KBM-7 (cell line): ENCODE results near the gene MINDY1.

ENCODE experiments used
- DNase-seq: peaks from one replicate; pipeline ENCODE4 v3.0.0-alpha.2; 2015
- in situ Hi-C: fragments of 300-500 bp; cut with MboI; formaldehyde crosslinking; loops from 2 replicates; pipeline ENCODE4 v1.14.3; 2020; ENCODE audit warnings: low sequenced_read_pairs, low pct_unique_long_range_greater_than_20kb, mixed read lengths

Gene MINDY1

DNA sequence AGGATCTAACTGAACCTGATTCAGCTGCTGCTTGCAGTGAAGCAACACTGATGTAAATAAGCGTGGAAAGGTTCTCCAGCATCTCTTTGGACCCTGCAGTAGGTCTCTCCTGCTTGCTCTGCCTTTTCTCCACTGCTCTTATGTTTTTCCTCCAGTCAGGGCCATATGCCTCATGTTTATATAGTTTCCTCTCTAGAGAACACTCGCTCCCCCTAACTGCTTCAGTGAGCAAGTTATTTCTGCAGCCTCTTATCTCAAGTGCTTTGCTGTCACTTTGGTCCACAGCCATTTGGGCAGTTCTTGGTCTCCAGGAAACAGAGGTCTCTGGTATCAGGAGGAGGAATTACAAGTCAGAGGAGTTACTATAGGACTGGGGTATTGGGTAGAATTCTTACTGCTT is 6.8 kb upstream of the MINDY1 start:
- DNase-seq: peak; percentile 68
- in situ Hi-C loops: no loop called here

GRCh38 chr1:151012684-151013471 is 6.2 kb upstream of the MINDY1 start:
- no peak for DNase-seq
- in situ Hi-C loops: no loop called here

DNA sequence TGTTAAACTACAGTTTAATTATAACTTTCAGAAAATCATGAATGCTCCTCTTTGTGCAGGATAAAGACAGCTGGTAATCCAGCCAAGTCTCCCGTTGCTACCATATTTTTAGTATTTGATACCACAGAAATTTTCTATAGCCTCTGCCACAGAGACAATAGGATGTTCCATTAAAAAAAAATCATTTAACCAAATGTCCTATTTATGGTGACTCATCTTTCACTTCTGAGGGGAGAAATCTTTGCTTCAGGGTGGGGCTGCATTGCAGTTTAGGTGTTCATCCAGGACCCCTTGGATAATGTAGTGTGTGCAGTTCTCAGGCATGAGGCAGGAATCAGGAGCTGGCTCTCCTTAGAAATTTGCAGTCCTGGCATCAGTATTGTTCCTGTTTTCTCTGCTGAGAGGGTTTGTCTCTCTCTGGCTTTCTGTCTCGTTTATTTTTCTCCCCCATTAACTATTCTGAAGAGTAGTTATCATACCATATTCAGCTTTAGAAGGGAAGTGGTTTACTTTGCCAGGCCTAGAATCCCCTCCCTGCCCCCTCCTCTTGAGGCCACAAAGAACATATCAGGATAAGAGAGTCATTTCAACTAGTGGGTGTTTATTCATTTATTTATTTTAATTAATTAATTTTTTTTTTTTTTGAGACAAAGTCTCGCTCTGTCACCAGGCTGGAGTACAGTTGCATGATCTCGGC is 4.6 kb upstream of the MINDY1 start:
- in situ Hi-C loops: no loop called here
- DNase-seq: peak; percentile 62

DNA sequence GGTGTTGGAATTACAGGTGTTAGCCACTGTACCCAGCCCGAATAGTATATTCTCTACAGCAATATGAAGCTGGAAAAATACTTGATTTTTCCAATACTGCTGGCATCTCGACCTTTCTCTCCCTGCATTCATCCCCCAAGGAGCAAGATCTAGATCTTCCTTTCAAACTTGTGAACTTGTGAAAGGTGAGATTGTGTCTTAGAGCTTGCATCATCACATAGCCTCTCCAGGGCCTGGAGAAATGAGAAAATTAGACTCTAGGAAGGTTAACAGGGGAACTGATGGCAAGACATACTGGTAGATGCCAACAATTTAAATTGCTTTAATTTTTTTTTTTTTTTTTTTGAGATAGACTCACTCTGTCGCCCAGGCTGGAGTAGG is 3.6 kb upstream of the MINDY1 start:
- in situ Hi-C loops: no loop called here
- DNase-seq: no peak

- in situ Hi-C loops: no loop called here
- DNase-seq: no peak
These were observed 3.1 kb upstream of the MINDY1 start for GRCh38 chr1:151009674-151010345.

- in situ Hi-C loops: no loop called here
- no peak for DNase-seq
These were observed 2.5 kb upstream of the MINDY1 start for GRCh38 chr1:151009206-151009587.

DNA sequence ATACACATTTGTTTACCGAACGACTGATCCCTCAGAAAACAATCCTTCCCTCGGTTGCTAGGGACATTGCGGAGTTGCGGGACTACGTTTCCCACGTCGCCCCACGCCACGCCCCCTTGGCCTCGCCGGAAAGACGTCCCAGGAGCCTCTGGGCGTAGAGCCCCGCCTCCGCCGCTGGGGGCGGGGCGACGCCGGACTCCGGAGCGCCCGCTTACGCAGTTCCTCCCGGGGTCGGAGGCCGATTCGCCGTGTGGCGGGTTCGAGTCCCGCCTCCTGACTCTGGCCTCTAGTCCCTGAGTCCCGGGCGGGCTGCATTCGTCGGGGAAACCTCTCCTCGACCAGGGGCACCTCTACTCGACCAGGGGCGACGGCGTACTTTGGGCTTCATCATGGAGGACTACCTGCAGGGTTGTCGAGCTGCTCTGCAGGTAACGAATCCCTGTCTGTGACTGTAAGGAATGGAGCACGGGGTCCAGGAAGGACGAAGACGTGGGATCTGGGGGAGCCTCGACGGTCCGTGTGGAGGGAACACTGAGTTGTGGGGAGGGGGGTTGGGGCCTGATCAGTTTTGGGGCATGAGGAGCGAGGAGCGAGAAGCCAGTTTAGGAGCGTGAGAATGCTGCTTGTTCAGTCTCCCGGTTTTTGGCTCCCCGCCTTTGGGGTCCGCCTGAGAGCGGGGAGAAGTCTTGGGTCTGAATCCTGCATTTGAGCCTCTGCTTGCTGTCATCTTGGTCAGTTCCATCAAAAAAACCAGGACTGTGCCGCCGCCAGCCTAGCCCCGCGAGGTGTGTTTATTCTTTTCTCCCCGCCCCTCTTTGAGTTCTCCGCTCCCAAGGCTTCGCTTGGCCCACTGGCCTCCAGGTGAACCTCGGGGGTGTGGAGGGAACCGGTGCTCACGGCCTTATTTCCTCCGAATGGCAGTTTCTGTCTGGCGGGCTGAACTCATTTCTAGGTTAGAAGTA is 1.8 kb upstream of the MINDY1 start, which contains the start of gene PRUNE1:
TSS of gene PRUNE1 (plus strand) at position 206 of the 962 bp plus-strand sequence. CDS start at position 390, 184 bp downstream.
- peak; percentile 95 for DNase-seq
- in situ Hi-C loops: no loop called here

DNA sequence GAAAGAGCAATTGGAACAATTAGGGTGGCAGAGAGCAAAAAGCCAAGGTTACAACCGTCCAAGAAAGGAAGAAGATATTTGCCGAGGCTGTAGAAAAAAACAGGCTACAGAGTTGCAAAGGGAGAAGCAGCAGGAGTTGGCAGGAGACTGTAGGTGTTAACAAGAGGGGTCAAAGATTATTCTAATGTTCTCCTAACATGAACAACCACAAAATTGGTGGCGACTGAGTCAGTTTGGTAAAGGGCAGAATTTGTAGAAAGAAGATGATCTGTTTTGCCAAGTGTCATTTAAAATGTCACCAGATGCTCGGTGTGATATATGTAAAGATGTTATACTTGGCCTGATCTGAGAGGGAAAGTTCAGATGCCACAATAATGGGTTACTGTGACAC is 1.1 kb upstream of the MINDY1 start:
- in situ Hi-C loops: no loop called here
- no peak for DNase-seq

- in situ Hi-C loops: no loop called here
- no peak for DNase-seq
These were observed 878 bp downstream of the MINDY1 start for GRCh38 chr1:151005729-151006319.

DNA sequence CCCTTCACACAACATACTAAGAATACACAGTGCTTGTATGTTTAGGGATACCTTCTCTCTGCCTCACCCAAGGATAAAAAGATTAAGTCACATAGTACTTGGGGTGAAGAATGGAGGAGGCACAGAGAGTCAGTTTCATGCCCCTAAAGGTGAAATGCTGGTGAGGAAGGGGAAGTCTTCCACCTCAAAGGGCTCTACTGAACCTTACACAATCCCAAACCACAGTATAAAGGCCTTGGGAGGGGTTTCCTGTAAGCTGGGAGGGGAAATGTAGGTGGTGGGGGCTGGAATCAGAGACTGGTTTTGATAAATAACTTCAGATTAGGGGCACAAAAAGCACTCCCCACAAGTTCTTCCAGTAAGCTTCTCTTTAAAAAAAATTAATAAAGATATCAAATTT is 3.5 kb downstream of the MINDY1 start:
- DNase-seq: peak; percentile 64
- in situ Hi-C loops: no loop called here

DNA sequence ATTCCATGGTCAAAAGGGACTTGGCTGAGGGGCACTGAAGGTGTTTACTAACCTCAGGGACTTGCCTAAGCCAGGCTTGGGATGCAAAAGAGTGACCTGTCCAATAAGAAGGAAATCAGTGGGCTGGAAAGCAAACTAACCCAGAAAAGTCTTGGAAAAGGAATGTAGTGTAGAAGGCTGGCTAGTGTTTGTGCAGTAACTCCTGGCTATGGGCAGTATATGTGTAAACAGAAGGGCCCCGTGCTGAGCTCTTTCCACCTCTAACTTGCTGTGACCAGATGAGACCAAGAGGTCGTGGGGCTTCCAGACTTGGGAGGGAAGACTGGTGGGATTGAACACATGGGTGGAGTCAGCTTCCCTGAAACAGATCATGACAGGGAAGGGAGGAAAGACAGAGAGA is 4.1 kb downstream of the MINDY1 start:
- in situ Hi-C loops: no loop called here
- DNase-seq: no peak

- DNase-seq: no peak
- in situ Hi-C loops: no loop called here
These were observed 4.7 kb downstream of the MINDY1 start for GRCh38 chr1:151002051-151002450.

GRCh38 chr1:151001602-151002001 is 5.1 kb downstream of the MINDY1 start:
- in situ Hi-C loops: no loop called here
- DNase-seq: peak; percentile 51

DNA sequence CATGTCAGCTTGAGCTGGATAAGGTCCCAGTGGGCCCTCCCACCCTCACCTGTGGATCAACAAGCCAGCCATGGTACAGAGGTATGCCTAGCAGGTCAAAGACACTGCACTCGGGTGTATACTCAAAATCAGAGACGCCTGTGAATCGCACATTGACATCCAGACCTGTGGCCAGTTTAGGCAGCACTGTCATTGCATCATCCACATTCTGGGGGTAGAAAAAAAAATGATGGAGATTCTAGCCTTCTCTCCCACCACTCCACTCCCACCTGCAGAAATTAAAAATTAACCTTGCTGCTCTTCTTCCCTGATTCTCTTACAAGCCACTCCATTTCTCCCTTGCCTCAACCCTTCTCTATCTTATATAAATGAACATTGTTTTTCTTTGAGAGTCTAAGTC is 6.3 kb downstream of the MINDY1 start:
- DNase-seq: no peak
- in situ Hi-C loops: no loop called here

DNA sequence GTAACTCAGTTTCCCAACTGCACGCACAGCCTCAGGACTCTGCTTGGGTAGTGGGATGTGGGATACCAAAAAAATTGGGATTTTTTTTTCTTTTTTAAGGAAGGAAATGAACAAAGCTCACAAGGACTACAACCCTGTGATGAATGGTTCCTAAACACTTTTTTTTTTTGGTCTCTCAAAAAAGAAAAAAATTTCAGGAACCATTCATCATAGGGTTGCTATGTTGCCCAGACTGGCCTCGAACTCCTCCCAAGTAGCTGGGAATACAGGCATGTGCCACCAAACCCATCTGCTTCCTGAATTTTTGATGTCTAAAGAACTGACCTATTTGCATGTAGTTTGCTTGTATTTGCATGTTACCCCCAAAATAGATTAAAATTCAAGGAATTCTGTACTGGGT is 6.8 kb downstream of the MINDY1 start:
- no peak for DNase-seq
- in situ Hi-C loops: no loop called here

- in situ Hi-C loops: no loop called here
- DNase-seq: no peak
These were observed 7.5 kb downstream of the MINDY1 start for GRCh38 chr1:150999051-150999674.

DNA sequence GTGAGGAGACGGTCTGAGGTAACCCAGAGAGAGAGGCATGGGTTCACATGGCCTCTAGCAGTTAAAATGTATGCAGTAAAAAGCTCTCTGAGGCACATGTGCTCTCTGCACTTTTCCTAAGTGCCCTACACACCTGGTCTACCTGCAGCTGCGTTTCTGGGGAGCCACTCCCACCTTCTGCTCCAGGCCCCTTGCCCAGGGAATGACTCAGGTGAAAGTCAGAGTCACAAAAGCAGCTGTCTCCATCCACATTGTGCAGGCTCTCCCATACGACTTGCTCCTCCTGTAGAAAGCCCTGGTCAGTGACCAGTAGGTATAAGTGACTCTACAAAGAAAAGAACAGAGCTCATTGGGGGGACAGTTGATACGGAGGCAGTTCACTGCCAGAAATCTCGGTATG is 8.8 kb downstream of the MINDY1 start:
- no peak for DNase-seq
- in situ Hi-C loops: no loop called here

DNA sequence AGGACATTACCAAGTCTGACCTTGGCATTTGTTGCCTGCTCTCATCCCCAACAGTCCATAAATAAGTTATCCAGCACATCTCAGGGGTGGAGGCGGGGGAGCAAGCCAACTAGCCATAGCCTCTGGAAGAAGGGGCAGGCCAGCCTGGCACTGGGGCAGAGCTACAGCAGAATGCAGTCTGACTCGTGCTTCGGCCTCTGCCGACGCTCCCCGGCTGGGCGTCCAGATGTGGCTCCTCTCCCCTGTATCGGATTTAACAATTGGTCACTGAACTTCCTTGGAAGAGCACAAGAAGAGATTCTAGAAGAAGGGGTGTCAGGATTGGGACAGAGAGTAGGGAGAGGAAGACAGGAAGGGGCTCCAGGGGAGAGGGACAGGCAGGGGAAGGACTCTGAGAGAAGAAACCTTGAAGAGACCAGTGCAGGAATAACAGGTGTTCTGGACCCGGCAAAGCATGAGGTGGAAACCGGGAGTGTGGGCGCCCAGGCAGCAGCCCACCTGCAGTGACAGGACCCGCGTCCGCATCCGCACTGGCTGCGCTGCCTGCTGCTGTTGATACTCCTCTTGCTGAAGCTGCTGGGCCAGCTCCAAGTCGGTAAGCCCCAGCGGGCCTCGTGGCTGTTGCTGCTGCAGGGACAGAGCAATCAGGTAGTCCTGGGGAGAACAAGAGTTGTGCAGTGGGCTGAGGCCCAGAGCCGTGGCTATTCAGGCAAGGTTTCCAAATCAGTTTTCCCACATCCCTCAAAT is 9.4 kb downstream of the MINDY1 start:
- in situ Hi-C loops: no loop called here
- DNase-seq: no peak
